PFSK-1 (cell line): ENCODE data around the gene POU2F1.

ENCODE experiments used
- FOXP2 ChIP-seq: optimal IDR thresholded peaks from 2 replicates; pipeline ENCODE3; 2011; ENCODE audit warnings: borderline replicate concordance, control low read depth, inconsistent platforms; ENCODE audit not compliant: insufficient read depth; ENCODE audit errors: extremely low read length, extremely low read depth
- POLR2AphosphoS5 ChIP-seq: IDR thresholded peaks from 2 replicates; pipeline ENCODE4 v1.6.1; 2012; ENCODE audit warnings: low read depth, mild to moderate bottlenecking, control low read depth, low read length, moderate library complexity
- SIN3A ChIP-seq: IDR thresholded peaks from 2 replicates; pipeline ENCODE4 v1.6.1; 2012; ENCODE audit warnings: mild to moderate bottlenecking, low read length, moderate library complexity, borderline replicate concordance; ENCODE audit not compliant: insufficient read depth
- TAF1 ChIP-seq: IDR thresholded peaks from 2 replicates; pipeline ENCODE4 v1.6.1; 2012; ENCODE audit warnings: low read length, control low read depth, borderline replicate concordance; ENCODE audit not compliant: insufficient read depth
- TF ChIP-seq, protein P1 (sequence below), 2 experiments: IDR thresholded peaks; 2 replicates each; pipeline versions ENCODE4 v1.6.1 to v1.8.0; 2011 to 2012; ENCODE audit warnings: low read depth in 2 of 2, low read length in 2 of 2, control low read depth in 1 of 2, inconsistent platforms in 1 of 2, mild to moderate bottlenecking in 1 of 2, moderate library complexity in 1 of 2; ENCODE audit not compliant: insufficient read depth in 1 of 2

Gene POU2F1

DNA sequence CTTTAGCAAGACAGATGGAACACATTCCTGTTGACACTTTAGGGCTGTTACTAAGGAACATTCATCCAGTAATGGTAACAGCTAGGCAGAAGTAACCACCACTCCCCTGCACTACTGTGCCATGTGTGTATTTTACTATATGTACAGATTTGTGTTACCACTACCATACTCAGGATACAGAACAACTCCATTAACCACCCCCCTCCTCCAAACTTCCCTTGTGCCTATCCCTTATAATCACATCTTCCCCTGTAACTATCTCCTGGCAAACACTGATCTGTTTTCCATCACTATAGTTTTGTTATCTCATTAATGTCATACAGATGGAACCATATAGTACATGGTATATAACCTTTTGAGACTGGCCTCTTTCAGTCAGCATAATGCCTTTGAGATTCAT, 3.9 kb upstream of the POU2F1 start:
- TF ChIP-seq FOXP2 (no peak), TAF1 (no peak), POLR2AphosphoS5 (no peak), SIN3A (no peak)
- TF ChIP-seq, protein P1, sequence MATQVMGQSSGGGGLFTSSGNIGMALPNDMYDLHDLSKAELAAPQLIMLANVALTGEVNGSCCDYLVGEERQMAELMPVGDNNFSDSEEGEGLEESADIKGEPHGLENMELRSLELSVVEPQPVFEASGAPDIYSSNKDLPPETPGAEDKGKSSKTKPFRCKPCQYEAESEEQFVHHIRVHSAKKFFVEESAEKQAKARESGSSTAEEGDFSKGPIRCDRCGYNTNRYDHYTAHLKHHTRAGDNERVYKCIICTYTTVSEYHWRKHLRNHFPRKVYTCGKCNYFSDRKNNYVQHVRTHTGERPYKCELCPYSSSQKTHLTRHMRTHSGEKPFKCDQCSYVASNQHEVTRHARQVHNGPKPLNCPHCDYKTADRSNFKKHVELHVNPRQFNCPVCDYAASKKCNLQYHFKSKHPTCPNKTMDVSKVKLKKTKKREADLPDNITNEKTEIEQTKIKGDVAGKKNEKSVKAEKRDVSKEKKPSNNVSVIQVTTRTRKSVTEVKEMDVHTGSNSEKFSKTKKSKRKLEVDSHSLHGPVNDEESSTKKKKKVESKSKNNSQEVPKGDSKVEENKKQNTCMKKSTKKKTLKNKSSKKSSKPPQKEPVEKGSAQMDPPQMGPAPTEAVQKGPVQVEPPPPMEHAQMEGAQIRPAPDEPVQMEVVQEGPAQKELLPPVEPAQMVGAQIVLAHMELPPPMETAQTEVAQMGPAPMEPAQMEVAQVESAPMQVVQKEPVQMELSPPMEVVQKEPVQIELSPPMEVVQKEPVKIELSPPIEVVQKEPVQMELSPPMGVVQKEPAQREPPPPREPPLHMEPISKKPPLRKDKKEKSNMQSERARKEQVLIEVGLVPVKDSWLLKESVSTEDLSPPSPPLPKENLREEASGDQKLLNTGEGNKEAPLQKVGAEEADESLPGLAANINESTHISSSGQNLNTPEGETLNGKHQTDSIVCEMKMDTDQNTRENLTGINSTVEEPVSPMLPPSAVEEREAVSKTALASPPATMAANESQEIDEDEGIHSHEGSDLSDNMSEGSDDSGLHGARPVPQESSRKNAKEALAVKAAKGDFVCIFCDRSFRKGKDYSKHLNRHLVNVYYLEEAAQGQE (IDR thresholded peaks at IDR 0.05; ENCODE audit: insufficient read depth in 1 of 2, low read depth in 2 of 2, low read length in 2 of 2) = no peak

DNA sequence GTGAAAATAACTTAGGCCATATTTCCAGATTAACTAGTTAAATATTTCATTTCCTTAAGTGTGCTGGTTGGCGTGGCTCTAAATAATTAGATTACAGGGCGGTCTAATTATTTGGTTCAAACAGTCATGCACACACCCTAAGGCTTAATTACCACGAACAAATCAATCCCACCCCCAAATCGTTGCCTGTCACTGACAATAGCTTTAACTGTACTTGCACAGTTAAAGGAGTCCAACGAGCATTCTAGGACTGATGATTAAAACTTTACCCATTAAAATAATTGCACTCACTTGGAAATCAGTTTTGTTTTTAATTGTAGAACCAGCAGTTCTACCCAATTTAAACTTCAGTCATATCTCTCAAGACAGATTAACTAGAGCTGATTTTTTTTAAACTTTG, 1.5 kb upstream of the POU2F1 start:
- TF ChIP-seq SIN3A (no peak), FOXP2 (no peak), POLR2AphosphoS5 (no peak), TAF1 (no peak)
- TF ChIP-seq, protein P1 (IDR thresholded peaks at IDR 0.05; ENCODE audit: insufficient read depth in 1 of 2, low read depth in 2 of 2, low read length in 2 of 2) = no peak

GRCh38 chr1:167219646-167220536, 795 bp upstream of the POU2F1 start:
- TF ChIP-seq POLR2AphosphoS5 = peak; percentile 69
- no peak for TF ChIP-seq TAF1
- TF ChIP-seq SIN3A = peak; percentile 60; the same call in 1 of the 2 replicates

DNA sequence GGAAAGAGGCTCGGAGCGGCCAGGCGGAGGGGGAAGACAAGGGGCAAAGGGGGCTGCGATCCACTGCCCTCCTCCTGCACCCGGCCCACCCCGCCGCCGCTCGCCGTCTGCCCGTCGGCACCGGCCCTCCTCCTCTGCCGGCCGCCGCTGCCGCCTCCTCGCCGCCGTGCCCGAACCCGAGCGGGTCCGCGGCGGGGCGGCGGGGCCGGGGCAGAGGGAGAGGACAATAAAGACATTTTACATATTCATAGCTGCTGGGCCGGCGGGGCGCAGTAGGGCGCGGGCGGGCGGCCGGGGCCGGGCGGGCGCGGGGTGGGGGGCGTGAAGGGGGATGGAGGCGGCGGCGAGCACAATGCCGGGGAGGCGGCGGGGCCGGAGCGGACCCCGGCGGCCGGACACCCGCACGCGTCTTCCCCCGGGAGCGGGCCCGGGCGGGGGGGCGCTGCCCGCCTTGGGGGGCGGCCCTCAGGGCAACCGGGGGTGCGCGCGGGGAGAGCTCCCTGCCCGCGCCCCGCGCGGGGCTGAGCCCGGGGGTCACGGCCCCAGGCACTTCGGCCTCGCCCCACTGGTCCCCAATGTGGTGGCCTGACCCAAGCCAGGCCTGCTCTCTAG, 546 bp downstream of the POU2F1 start:
- TF ChIP-seq, protein P1 (IDR thresholded peaks at IDR 0.05; ENCODE audit: insufficient read depth in 1 of 2, low read depth in 2 of 2, low read length in 2 of 2) = no peak

DNA sequence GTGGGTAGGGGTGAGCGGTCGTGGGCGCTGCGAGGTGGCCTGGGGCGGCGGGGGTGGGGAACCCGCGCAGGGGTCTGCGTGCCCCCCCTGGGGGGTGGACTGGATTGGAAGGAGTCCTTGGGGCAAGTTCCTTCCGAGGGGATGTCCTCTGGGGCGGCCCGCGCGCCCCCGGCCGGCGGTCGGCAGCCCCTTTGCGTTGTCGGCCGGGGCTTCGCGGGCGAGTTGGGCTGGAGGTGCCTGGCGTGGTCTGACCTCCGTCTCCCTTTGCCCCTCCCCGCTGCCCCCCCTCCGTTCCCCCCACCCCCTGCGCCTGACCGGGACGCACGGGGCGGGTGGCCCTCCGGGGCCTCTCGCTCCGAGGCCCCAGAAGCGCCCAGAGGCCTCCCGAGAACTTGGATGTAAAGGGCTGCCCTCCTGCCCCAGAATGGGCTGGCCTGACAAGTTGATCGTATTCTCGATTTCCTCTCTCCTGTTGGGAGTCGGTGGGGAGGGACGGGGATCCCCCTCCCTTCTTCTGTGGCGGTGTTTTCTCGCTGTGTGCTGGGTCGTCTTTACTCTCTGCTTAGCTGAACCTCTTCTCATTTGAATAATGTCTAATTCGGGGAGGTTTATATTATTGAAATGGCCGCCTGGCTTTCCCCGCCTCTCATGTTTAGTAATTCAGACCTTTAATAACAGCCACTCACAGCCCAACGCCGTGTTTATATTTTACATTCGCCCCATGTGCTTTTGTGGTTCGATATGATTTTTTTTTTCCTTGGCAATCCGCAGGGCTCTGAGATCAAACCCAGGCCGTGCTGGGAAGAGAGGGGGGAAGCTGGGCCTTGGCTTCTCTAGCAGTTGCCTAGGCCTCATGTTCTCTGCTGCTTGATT, 1.3 kb downstream of the POU2F1 start:
- TF ChIP-seq SIN3A (peak; percentile 69; the same call in 1 of the 2 replicates), TAF1 (no peak), POLR2AphosphoS5 (no peak), FOXP2 (no peak)
- TF ChIP-seq, protein P1 (IDR thresholded peaks at IDR 0.05; ENCODE audit: insufficient read depth in 1 of 2, low read depth in 2 of 2, low read length in 2 of 2) = no peak
